OCI-LY1 (cell line): ENCODE measurements around the gene GMPR.

Experiments used
- EZH2 ChIP-seq: fragments of 200-600 bp; sonication (generic), shearing (Covaris generic); IDR thresholded peaks from 2 replicates; pipeline ENCODE4 v1.8.0; 2017; ENCODE audit warnings: borderline replicate concordance, mixed run types, mild to moderate bottlenecking, antibody characterized with exemption, low read length, moderate library complexity, mixed read lengths
- TF ChIP-seq, protein P1 (sequence below): fragments of 200-600 bp; sonication (generic), shearing (Covaris generic); IDR thresholded peaks from 2 replicates; pipeline ENCODE4 v1.5.1; 2017; ENCODE audit warnings: mild to moderate bottlenecking, antibody characterized with exemption, low read length, moderate library complexity, mixed read lengths

DNA sequence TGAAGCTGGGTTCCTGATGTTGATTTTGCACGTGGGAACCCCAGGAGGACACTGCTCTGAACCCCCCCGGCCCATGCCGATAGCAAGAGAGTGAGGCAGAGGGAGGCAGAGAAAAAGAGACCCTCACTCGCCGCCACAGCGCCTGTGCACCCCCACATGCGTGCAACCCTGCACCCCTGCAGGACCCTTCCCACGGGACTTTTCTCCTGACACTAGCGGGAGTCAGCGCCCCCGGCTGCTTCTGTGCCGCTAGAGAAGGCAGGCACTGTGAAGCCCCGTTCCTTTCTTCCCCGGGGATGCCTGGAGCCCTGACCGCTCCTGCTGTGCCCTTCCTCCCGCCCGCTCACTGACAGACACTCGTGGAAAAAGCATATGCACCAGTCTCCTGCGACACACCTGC, 67.4 kb downstream of the GMPR start:
- TF ChIP-seq, protein P1, sequence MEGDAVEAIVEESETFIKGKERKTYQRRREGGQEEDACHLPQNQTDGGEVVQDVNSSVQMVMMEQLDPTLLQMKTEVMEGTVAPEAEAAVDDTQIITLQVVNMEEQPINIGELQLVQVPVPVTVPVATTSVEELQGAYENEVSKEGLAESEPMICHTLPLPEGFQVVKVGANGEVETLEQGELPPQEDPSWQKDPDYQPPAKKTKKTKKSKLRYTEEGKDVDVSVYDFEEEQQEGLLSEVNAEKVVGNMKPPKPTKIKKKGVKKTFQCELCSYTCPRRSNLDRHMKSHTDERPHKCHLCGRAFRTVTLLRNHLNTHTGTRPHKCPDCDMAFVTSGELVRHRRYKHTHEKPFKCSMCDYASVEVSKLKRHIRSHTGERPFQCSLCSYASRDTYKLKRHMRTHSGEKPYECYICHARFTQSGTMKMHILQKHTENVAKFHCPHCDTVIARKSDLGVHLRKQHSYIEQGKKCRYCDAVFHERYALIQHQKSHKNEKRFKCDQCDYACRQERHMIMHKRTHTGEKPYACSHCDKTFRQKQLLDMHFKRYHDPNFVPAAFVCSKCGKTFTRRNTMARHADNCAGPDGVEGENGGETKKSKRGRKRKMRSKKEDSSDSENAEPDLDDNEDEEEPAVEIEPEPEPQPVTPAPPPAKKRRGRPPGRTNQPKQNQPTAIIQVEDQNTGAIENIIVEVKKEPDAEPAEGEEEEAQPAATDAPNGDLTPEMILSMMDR: no peak
- no peak for TF ChIP-seq EZH2
